K562 (cell line): ENCODE measurements around the gene GGACT. TPM values are rescaled to one million over a fixed set of nuclear protein-coding genes. Genes with fewer than 3 reads are reported as not detected.
A peak's percentile ranks its signal among the peaks of the same experiment; 100 is the strongest.

Experiments
- ARID1B ChIP-seq: fragments of 450-650 bp; IDR thresholded peaks from 2 replicates; pipeline ENCODE4 v1.6.1; 2016; ENCODE audit warnings: antibody characterized with exemption, mild to moderate bottlenecking, inconsistent platforms
- CBFA2T2 ChIP-seq: fragments of 450-650 bp; conservative IDR thresholded peaks from 2 replicates; pipeline ENCODE4 v1.6.1; 2017; ENCODE audit warnings: mild to moderate bottlenecking
- CHD2 ChIP-seq: IDR thresholded peaks from 2 replicates; pipeline ENCODE4 v1.6.1; 2011; ENCODE audit warnings: low read depth, low read length
- CSDE1 ChIP-seq, 2 experiments: fragments of 450-650 bp; IDR thresholded peaks; 2 replicates each; pipeline ENCODE4 v1.6.1; 2016; ENCODE audit warnings: mild to moderate bottlenecking in 1 of 2
- DDX20 ChIP-seq: fragments of 450-650 bp; IDR thresholded peaks from 2 replicates; pipeline ENCODE4 v1.6.1; 2016; ENCODE audit warnings: missing genetic modification characterization, low read depth, mild to moderate bottlenecking, missing compliant biosample characterization, moderate library complexity
- FOS ChIP-seq: IDR thresholded peaks from 3 replicates; pipeline ENCODE4 v1.6.1; 2011; ENCODE audit not compliant: insufficient read length; ENCODE audit errors: extremely low read depth
- GATAD2A ChIP-seq: fragments of 450-650 bp; IDR thresholded peaks from 2 replicates; pipeline ENCODE4 v1.6.1; 2017
- HMBOX1 ChIP-seq: sonication (generic); IDR thresholded peaks from 2 replicates; pipeline ENCODE4 v1.6.1; 2016
- HMG20A ChIP-seq: fragments of 450-650 bp; formaldehyde crosslinking; conservative IDR thresholded peaks from 2 replicates; pipeline ENCODE4 v1.4.0; 2020; ENCODE audit warnings: mild to moderate bottlenecking, mixed read lengths
- HNRNPLL ChIP-seq: fragments of 200-400 bp; formaldehyde crosslinking; IDR thresholded peaks from 2 replicates; pipeline ENCODE4 v1.6.1; 2017; ENCODE audit warnings: low read length, low read depth, mild to moderate bottlenecking; ENCODE audit not compliant: poor library complexity, severe bottlenecking
- KLF16 ChIP-seq: IDR thresholded peaks from 2 replicates; pipeline ENCODE4 v1.6.1; 2016; ENCODE audit warnings: antibody characterized with exemption
- PCBP1 ChIP-seq: fragments of 200-400 bp; formaldehyde crosslinking; IDR thresholded peaks from 2 replicates; pipeline ENCODE4 v1.6.1; 2018; ENCODE audit warnings: mild to moderate bottlenecking, low read depth, low read length; ENCODE audit not compliant: poor library complexity, severe bottlenecking
- PHTF2 ChIP-seq: fragments of 250-450 bp; sonication (Bioruptor Pico); IDR thresholded peaks from 2 replicates; pipeline ENCODE4 v1.5.0; 2021; ENCODE audit warnings: mild to moderate bottlenecking
- RBM25 ChIP-seq: fragments of 200-400 bp; formaldehyde crosslinking; IDR thresholded peaks from 2 replicates; pipeline ENCODE4 v1.6.1; 2018; ENCODE audit warnings: low read length, low read depth, moderate library complexity; ENCODE audit not compliant: severe bottlenecking
- RNF2 ChIP-seq: sonication (generic); IDR thresholded peaks from 2 replicates; pipeline ENCODE4 v1.6.1; 2016
- SAP30 ChIP-seq: fragments of 200-600 bp; sonication (generic); IDR thresholded peaks from 2 replicates; pipeline ENCODE4 v1.6.1; 2012; ENCODE audit warnings: borderline replicate concordance, low read depth, mild to moderate bottlenecking, moderate library complexity, low read length, control low read depth, inconsistent platforms; ENCODE audit not compliant: insufficient read depth, poor library complexity, severe bottlenecking
- TAL1 ChIP-seq: fragments of 450-650 bp; IDR thresholded peaks from 2 replicates; pipeline ENCODE4 v1.6.1; 2016; ENCODE audit warnings: mild to moderate bottlenecking
- TBP ChIP-seq: optimal IDR thresholded peaks from 2 replicates; pipeline ENCODE3; 2011; ENCODE audit warnings: low read depth, low read length, improper control_type of control experiment
- TRIM24 ChIP-seq, 2 experiments: fragments of 450-650 bp; IDR thresholded peaks; 2 replicates each; pipeline ENCODE4 v1.6.1; 2016
- XRCC4 ChIP-seq: IDR thresholded peaks from one replicate; pipeline ENCODE4 v1.6.1; 2011; ENCODE audit not compliant: insufficient read depth, insufficient read length; ENCODE audit errors: extremely low read depth
- ZBTB7A ChIP-seq: IDR thresholded peaks from 2 replicates; pipeline ENCODE4 v1.6.1; 2011; ENCODE audit warnings: low read depth, mild to moderate bottlenecking, low read length, moderate library complexity, borderline replicate concordance; ENCODE audit not compliant: control insufficient read depth
- ZNF12 ChIP-seq: sonication (generic); formaldehyde crosslinking; IDR thresholded peaks from 2 replicates; pipeline ENCODE4 v1.4.0; 2020; ENCODE audit warnings: mild to moderate bottlenecking, missing genetic modification reagents
- ZNF3 ChIP-seq: fragments of 250-450 bp; sonication (Bioruptor Pico); IDR thresholded peaks from 2 replicates; pipeline ENCODE4 v1.5.0; 2021; ENCODE audit warnings: mild to moderate bottlenecking, moderate library complexity
- ZNF507 ChIP-seq: conservative IDR thresholded peaks from 2 replicates; pipeline ENCODE4 v1.6.1; 2017; ENCODE audit warnings: missing genetic modification characterization, missing compliant biosample characterization
- ZNF780A ChIP-seq: fragments of 250-450 bp; sonication (Bioruptor Pico); IDR thresholded peaks from 2 replicates; pipeline ENCODE4 v1.5.0; 2021; ENCODE audit warnings: mild to moderate bottlenecking
- polyA plus RNA-seq, 8 experiments: library from polyadenylated mRNA; depleted of rRNA in 4 of 8; stranded (reverse) in 5 of 8; unstranded in 3 of 8; fragments of >200 nt; fragmentation: Nextera tagmentation in 2 of 8; fragmentation: Illumina TruSeq in 1 of 8; extraction: Ambion mirVana in 2 of 8; extraction: Trizol in 1 of 8; gene quantifications; 2 replicates each; pipeline versions ENCODE4 v1.2.1 to v1.2.3, GENCODE V29; 2011 to 2014; ENCODE audit warnings: inconsistent platforms in 1 of 8, missing spikeins in 1 of 8
- total RNA-seq, 7 experiments: library from RNA; depleted of rRNA in 6 of 7; stranded (reverse); fragments of >200 nt in 6 of 7; fragmentation: Illumina TruSeq in 2 of 7; extraction: Trizol in 2 of 7; gene quantifications; 2 replicates each; pipeline versions ENCODE4 v1.2.1 to v1.2.3, GENCODE V29; 2011 to 2021; ENCODE audit warnings: low replicate concordance in 1 of 7
- TF ChIP-seq, protein P1 (sequence below), 2 experiments: fragments of 450-650 bp; conservative IDR thresholded peaks; 2 replicates each; pipeline ENCODE4 v1.6.1; 2017; ENCODE audit warnings: mild to moderate bottlenecking in 2 of 2, moderate library complexity in 2 of 2
- TF ChIP-seq, protein P2 (sequence below): IDR thresholded peaks from 2 replicates; pipeline ENCODE4 v1.6.1; 2014; ENCODE audit warnings: antibody characterized with exemption

GGACT gene
- total and polyA plus RNA-seq, 9 of the 15 experiments (the other 6 are each of a cell fraction or from before 2014, with no cell fraction given) = 0.20 to 3.2 (median 1.7) TPM

GRCh38 chr13:100600915-100601314, 12.3 kb upstream of the GGACT start (continued):
- TF ChIP-seq ZBTB7A (no peak), ZNF507 (tag) (no peak), PCBP1 (no peak), HMBOX1 (peak; percentile 90), RNF2 (0 out of 2 replicates have a peak, but pooled peaks have one; percentile 30), HNRNPLL (no peak), XRCC4 (no peak), CSDE1 (IDR thresholded peaks at IDR 0.05) (no peak), ZNF780A (CRISPR knock-in tag) (no peak), ARID1B (peak; percentile 75), PHTF2 (CRISPR knock-in tag) (no peak), RBM25 (no peak), HMG20A (no peak), TAL1 (peak; percentile 47; the same call in 1 of the 2 replicates), KLF16 (0 out of 2 replicates have a peak, but pooled peaks have one; percentile 5), ZNF3 (no peak), DDX20 (no peak), GATAD2A (no peak), CBFA2T2 (peak; percentile 77), FOS (no peak), SAP30 (no peak), CHD2 (no peak), TBP (peak; percentile 19), TRIM24 (IDR thresholded peaks at IDR 0.05) (peak in 1 of 2 experiments; percentile 13; a peak in 1 of 4 replicates), ZNF12 (CRISPR knock-in tag) (no peak)
- TF ChIP-seq, protein P1, sequence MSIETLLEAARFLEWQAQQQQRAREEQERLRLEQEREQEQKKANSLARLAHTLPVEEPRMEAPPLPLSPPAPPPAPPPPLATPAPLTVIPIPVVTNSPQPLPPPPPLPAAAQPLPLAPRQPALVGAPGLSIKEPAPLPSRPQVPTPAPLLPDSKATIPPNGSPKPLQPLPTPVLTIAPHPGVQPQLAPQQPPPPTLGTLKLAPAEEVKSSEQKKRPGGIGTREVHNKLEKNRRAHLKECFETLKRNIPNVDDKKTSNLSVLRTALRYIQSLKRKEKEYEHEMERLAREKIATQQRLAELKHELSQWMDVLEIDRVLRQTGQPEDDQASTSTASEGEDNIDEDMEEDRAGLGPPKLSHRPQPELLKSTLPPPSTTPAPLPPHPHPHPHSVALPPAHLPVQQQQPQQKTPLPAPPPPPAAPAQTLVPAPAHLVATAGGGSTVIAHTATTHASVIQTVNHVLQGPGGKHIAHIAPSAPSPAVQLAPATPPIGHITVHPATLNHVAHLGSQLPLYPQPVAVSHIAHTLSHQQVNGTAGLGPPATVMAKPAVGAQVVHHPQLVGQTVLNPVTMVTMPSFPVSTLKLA (conservative IDR thresholded peaks at IDR 0.05) = peak; percentile 55 to 76
- TF ChIP-seq, protein P2, sequence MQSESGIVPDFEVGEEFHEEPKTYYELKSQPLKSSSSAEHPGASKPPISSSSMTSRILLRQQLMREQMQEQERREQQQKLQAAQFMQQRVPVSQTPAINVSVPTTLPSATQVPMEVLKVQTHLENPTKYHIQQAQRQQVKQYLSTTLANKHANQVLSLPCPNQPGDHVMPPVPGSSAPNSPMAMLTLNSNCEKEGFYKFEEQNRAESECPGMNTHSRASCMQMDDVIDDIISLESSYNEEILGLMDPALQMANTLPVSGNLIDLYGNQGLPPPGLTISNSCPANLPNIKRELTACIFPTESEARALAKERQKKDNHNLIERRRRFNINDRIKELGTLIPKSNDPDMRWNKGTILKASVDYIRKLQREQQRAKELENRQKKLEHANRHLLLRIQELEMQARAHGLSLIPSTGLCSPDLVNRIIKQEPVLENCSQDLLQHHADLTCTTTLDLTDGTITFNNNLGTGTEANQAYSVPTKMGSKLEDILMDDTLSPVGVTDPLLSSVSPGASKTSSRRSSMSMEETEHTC = no peak
